ENCODE results near the gene BPIFA2.
"Not testable (repeated sequence)": the region's sequence is repeated elsewhere in the genome, so short reads cannot be mapped to it uniquely, and the experiment has no call there.

The BPIFA2 gene

GRCh38 chr20:33162313-33162712 is 5.6 kb upstream of the BPIFA2 start:
- DNase-seq, result no peak

- DNase-seq, result no peak
Observed at GRCh38 chr20:33162753-33163152, 5.2 kb upstream of the BPIFA2 start.

- no peak for DNase-seq
Observed at GRCh38 chr20:33163856-33164762, 3.9 kb upstream of the BPIFA2 start.

GRCh38 chr20:33164763-33165095 is 3.2 kb upstream of the BPIFA2 start:
- DNase-seq, result no peak

GRCh38 chr20:33165416-33166055 is 2.4 kb upstream of the BPIFA2 start:
- no peak for DNase-seq

GRCh38 chr20:33166533-33167113 is 1.3 kb upstream of the BPIFA2 start:
- DNase-seq, result no peak

GRCh38 chr20:33169176-33169794 is 1.3 kb downstream of the BPIFA2 start:
- DNase-seq, result no peak

- DNase-seq, result no peak
Observed at GRCh38 chr20:33172781-33173180, 4.8 kb downstream of the BPIFA2 start.

- no peak for DNase-seq
Observed at GRCh38 chr20:33175123-33175522, 7.2 kb downstream of the BPIFA2 start.

GRCh38 chr20:33176101-33176500 is 8.1 kb downstream of the BPIFA2 start:
- no peak for DNase-seq

GRCh38 chr20:33177866-33178265 is 9.9 kb downstream of the BPIFA2 start:
- no peak for DNase-seq

- no peak for DNase-seq
Observed at GRCh38 chr20:33178726-33179125, 10.8 kb downstream of the BPIFA2 start.

GRCh38 chr20:33180169-33180568 is 12.2 kb downstream of the BPIFA2 start:
- DNase-seq, result no peak

- DNase-seq, result no peak
Observed at GRCh38 chr20:33181482-33182093, 13.6 kb downstream of the BPIFA2 start.

- no peak for DNase-seq
Observed at GRCh38 chr20:33183312-33183711, 15.4 kb downstream of the BPIFA2 start.

- DNase-seq, result not testable (repeated sequence)
Observed at GRCh38 chr20:33185031-33185590, 17.2 kb downstream of the BPIFA2 start.

GRCh38 chr20:33187491-33187890 is 19.5 kb downstream of the BPIFA2 start:
- no peak for DNase-seq

- DNase-seq, result no peak
Observed at GRCh38 chr20:33188421-33188820, 20.5 kb downstream of the BPIFA2 start.

GRCh38 chr20:33191484-33191883 is 23.5 kb downstream of the BPIFA2 start:
- no peak for DNase-seq

GRCh38 chr20:33191955-33192354 is 24.0 kb downstream of the BPIFA2 start:
- DNase-seq, result no peak

GRCh38 chr20:33192912-33193501 is 25.0 kb downstream of the BPIFA2 start:
- no peak for DNase-seq

GRCh38 chr20:33199026-33199425 is 31.1 kb downstream of the BPIFA2 start:
- DNase-seq, result no peak
